Measurements from ENCODE around the gene URB2.

DNA sequence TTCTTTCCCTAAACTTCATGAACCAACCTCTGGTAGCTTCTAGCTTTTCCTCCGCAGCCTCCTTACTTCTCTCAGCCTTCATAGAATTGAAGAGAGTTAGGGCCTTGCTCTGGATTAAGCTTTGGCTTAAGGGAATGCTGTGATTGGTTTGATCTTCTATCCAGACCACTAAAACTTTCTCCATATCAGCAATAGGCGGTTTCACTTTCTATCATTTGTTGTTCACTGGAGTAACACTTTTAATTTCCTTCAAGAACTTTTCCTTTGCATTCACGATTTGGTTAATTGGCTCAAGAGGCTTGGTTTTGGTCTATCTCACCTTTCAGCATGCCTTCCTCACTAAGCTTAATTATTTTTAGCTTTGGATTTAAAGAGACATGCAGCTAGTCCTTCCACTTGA is 5.1 kb downstream of the URB2 start:
- no peak for TF ChIP-seq POLR2A (IDR thresholded peaks at IDR 0.05)
- no peak for TF ChIP-seq CTCF (IDR thresholded peaks at IDR 0.05)
- TF ChIP-seq POLR2AphosphoS5 (IDR thresholded peaks at IDR 0.05): no peak

All from gastroesophageal sphincter (tissue), 3 donors.